Testis (tissue), 3 donors: ENCODE measurements around the gene DTX3L. TPM values are rescaled to one million over a fixed set of nuclear protein-coding genes. Genes with fewer than 3 reads are reported as not detected.

Experiments
- DNase-seq: peaks from one replicate; pipeline ENCODE4 v3.0.0-alpha.2; 2019
- H3K27ac ChIP-seq, 2 donors: fragments of 200-600 bp; sonication (generic); one replicate each; pipeline ENCODE4 v1.5.1; 2019
- H3K27me3 ChIP-seq: fragments of 200-600 bp; sonication (generic); one replicate; pipeline ENCODE4 v1.5.1; 2019
- H3K36me3 ChIP-seq: fragments of 200-600 bp; sonication (generic); one replicate; pipeline ENCODE4 v1.5.1; 2017; ENCODE audit warnings: low read depth; ENCODE audit errors: missing control alignments
- H3K4me1 ChIP-seq: fragments of 200-600 bp; sonication (generic); one replicate; pipeline ENCODE4 v1.5.1; 2019
- H3K4me3 ChIP-seq, 2 donors: fragments of 200-600 bp; sonication (generic); one replicate each; pipeline ENCODE4 v1.5.1; 2017 to 2019
- H3K9me3 ChIP-seq: fragments of 200-600 bp; sonication (generic); one replicate; pipeline ENCODE4 v1.5.1; 2017
- CTCF ChIP-seq, 3 experiments: fragments of 450-650 bp in 2 of 3; fragments of 200-600 bp in 1 of 3; sonication (generic) in 1 of 3; IDR thresholded peaks; one replicate each; pipeline ENCODE4 v1.5.1; 2016 to 2019; ENCODE audit warnings: antibody characterized with exemption in 3 of 3, mild to moderate bottlenecking in 2 of 3, moderate library complexity in 1 of 3
- POLR2A ChIP-seq: fragments of 450-650 bp; IDR thresholded peaks from one replicate; pipeline ENCODE4 v1.6.1; 2017; ENCODE audit warnings: antibody characterized with exemption, mild to moderate bottlenecking, moderate library complexity
- WGBS, 2 donors: methylation state at CpG; one replicate each; pipeline ENCODE4 v1.1.5; 2018; 5-methylcytosine and 5-hydroxymethylcytosine counted together
- intact Hi-C: fragments of 100-400 bp; cut with DNase I; formaldehyde crosslinking; loops from one replicate; pipeline ENCODE4 v1.15.1; 2023; ENCODE audit warnings: low total_unique reads
- polyA plus RNA-seq: library from polyadenylated mRNA; stranded (reverse); fragments of 350-450 nt; fragmentation: Illumina TruSeq; extraction: RNeasy Lipid Tissue Mini Kit (QIAGEN cat#74804); gene quantifications from one replicate; pipeline ENCODE4 v1.2.3, GENCODE V29; 2014; ENCODE audit warnings: low read depth, low replicate concordance; ENCODE audit not compliant: insufficient read depth
- total RNA-seq, 2 donors: library from RNA; depleted of rRNA; stranded (reverse); fragments of >200 nt; gene quantifications; one replicate each; pipeline ENCODE4 v1.2.3, GENCODE V29; 2016

Gene DTX3L
- total and polyA plus RNA-seq, 3 donors from 2014 or later, result 8.3 to 8.7 (median 8.5) TPM

GRCh38 chr3:122582390-122582789 is 18.3 kb downstream of the DTX3L start:
- intact Hi-C loops, result no loop called here
- no peak overlapping the region for H3K4me3 ChIP-seq
- TF ChIP-seq CTCF (IDR thresholded peaks at IDR 0.05), result no peak
- TF ChIP-seq POLR2A, result no peak
- H3K36me3 ChIP-seq, result no peaks in the 10 kb centered on the region
- no peaks in the 10 kb centered on the region for H3K27me3 ChIP-seq
- no peak for DNase-seq
- H3K9me3 ChIP-seq, result no peaks in the 10 kb centered on the region
- H3K4me1 ChIP-seq, result no peaks in the 10 kb centered on the region
- H3K27ac ChIP-seq, result no peak overlapping the region
- WGBS, 2 donors, result 95 to 100% methylated on average over 1 of the region's 1 CpG

- H3K4me3 ChIP-seq, result no peak overlapping the region
- no peaks in the 10 kb centered on the region for H3K9me3 ChIP-seq
- TF ChIP-seq CTCF (IDR thresholded peaks at IDR 0.05), result no peak
- TF ChIP-seq POLR2A, result no peak
- DNase-seq, result no peak
- H3K27me3 ChIP-seq, result no peaks in the 10 kb centered on the region
- no peaks in the 10 kb centered on the region for H3K4me1 ChIP-seq
- 65 to 69% methylated on average over 1 of the region's 1 CpG for WGBS, 2 donors
- no peak overlapping the region for H3K27ac ChIP-seq
- intact Hi-C loops, result no loop called here
- no peaks in the 10 kb centered on the region for H3K36me3 ChIP-seq
Measured at GRCh38 chr3:122586098-122586497, 22.0 kb downstream of the DTX3L start.

- H3K36me3 ChIP-seq, result no peaks in the 10 kb centered on the region
- no peaks in the 10 kb centered on the region for H3K9me3 ChIP-seq
- H3K27me3 ChIP-seq, result no peaks in the 10 kb centered on the region
- no peak overlapping the region for H3K4me3 ChIP-seq
- H3K27ac ChIP-seq, result no peak overlapping the region
- no peak for DNase-seq
- intact Hi-C loops, result no loop called here
- no peaks in the 10 kb centered on the region for H3K4me1 ChIP-seq
- no peak for TF ChIP-seq POLR2A
- no peak for TF ChIP-seq CTCF (IDR thresholded peaks at IDR 0.05)
Measured at GRCh38 chr3:122586773-122587485, 22.8 kb downstream of the DTX3L start.

- Histone ChIP-seq H3K4me1 (no peaks in the 10 kb centered on the region), H3K27me3 (no peaks in the 10 kb centered on the region), H3K4me3 (no peak overlapping the region), H3K36me3 (no peaks in the 10 kb centered on the region), H3K9me3 (no peaks in the 10 kb centered on the region), H3K27ac (no peak overlapping the region)
- TF ChIP-seq CTCF (IDR thresholded peaks at IDR 0.05), result no peak
- TF ChIP-seq POLR2A, result no peak
- DNase-seq, result no peak
- intact Hi-C loops, result no loop called here
- WGBS, 2 donors, result 26 to 46% methylated on average over 2 of the region's 2 CpGs
Measured at GRCh38 chr3:122587572-122587971, 23.4 kb downstream of the DTX3L start.

GRCh38 chr3:122589297-122589696 is 25.2 kb downstream of the DTX3L start:
- H3K9me3 ChIP-seq, result no peaks in the 10 kb centered on the region
- no peak overlapping the region for H3K4me3 ChIP-seq
- TF ChIP-seq CTCF (IDR thresholded peaks at IDR 0.05) (no peak), POLR2A (no peak)
- DNase-seq, result no peak
- intact Hi-C loops, result no loop called here
- H3K4me1 ChIP-seq, result no peaks in the 10 kb centered on the region
- WGBS, 2 donors, result 68 to 69% methylated on average over 5 of the region's 5 CpGs
- no peak overlapping the region for H3K27ac ChIP-seq
- H3K27me3 ChIP-seq, result no peaks in the 10 kb centered on the region
- H3K36me3 ChIP-seq, result no peaks in the 10 kb centered on the region
